ENCODE data around the gene DUSP8. TPM values are rescaled to one million over a fixed set of nuclear protein-coding genes. Genes with fewer than 3 reads are reported as not detected.
"Not testable (repeated sequence)": the region's sequence is repeated elsewhere in the genome, so short reads cannot be mapped to it uniquely, and the experiment has no call there.

Gene DUSP8
- total and polyA plus RNA-seq, 2 of the 8 experiments (the other 6 are each of a cell fraction or from before 2014, with no cell fraction given): 2.8 to 3.6 TPM

GRCh38 chr11:1512531-1513258 lies 59.4 kb downstream of the DUSP8 start:
- DNase-seq (ENCODE audit: low read depth in 1 of 2, low spot score in 2 of 2): peak in 1 of 2 experiments; percentile 29
- CTCF ChIA-PET (ENCODE audit: partially characterized antibody): interaction anchor here (1.6 to 3.8 kb wide), 3 partner anchors 30 to 59 kb away, joined by 3 to 17 read pairs (median 12); no protein-coding TSS in a partner anchor

More at GRCh38 chr11:1512531-1513258, 59.4 kb downstream of the DUSP8 start:
- H3K79me1 ChIP-seq (ENCODE audit: low read depth, low read length): peaks cover 12% of the 10 kb centered on the region; the same call in 1 of the 2 replicates
- H3K27me3 ChIP-seq (replicated peaks in 1 of 4; ENCODE audit: control insufficient read depth in 3 of 4, extremely low read depth in 1 of 4, insufficient read depth in 3 of 4, low read length in 3 of 4); H2BK15ac ChIP-seq (ENCODE audit: low read length); H4K91ac ChIP-seq (replicated peaks; ENCODE audit: insufficient read length, low read length); H2BK120ac ChIP-seq (replicated peaks; ENCODE audit: low read depth, low read length); H2AFZ ChIP-seq (ENCODE audit: low read length); H3K18ac ChIP-seq (ENCODE audit: extremely low read depth, low read length); H3K56ac ChIP-seq (replicated peaks; ENCODE audit: insufficient read length, low read depth, low read length); H2BK5ac ChIP-seq (ENCODE audit: low read depth, low read length); POLR2A ChIA-PET (ENCODE audit: partially characterized antibody); H3K14ac ChIP-seq (ENCODE audit: insufficient read length); H2BK20ac ChIP-seq (ENCODE audit: low read length); H2BK12ac ChIP-seq (ENCODE audit: low read depth, low read length); H2AK5ac ChIP-seq (ENCODE audit: low read depth, low read length); H3K4me3 ChIP-seq (ENCODE audit: extremely low read depth in 1 of 4, insufficient read depth in 2 of 4, low read depth in 3 of 4, low read length in 4 of 4); H3K9ac ChIP-seq (replicated peaks in 1 of 4; ENCODE audit: extremely low read depth in 1 of 4, low read depth in 3 of 4, low read length in 3 of 4); H4K5ac ChIP-seq (ENCODE audit: insufficient read length, low read depth, low read length); H3K23me2 ChIP-seq (ENCODE audit: low read depth, low read length); H4K8ac ChIP-seq (ENCODE audit: extremely low read depth, insufficient read depth, low read length); H3K23ac ChIP-seq (ENCODE audit: insufficient read length); H3K9me3 ChIP-seq (ENCODE audit: insufficient read depth in 2 of 2, low read depth in 1 of 2, low read length in 1 of 2); H3K4me2 ChIP-seq (ENCODE audit: insufficient read depth in 1 of 2, low read depth in 2 of 2, low read length in 2 of 2); H3K4ac ChIP-seq (replicated peaks; ENCODE audit: insufficient read length, low read depth, low read length); H3K36me3 ChIP-seq (ENCODE audit: control insufficient read depth in 2 of 4, insufficient read depth in 4 of 4, low read length in 3 of 4): not testable (repeated sequence)
- peaks cover 0 to 10% of the 10 kb centered on the region in 2 experiments; a peak in 1 of 4 replicates for H3K79me2 ChIP-seq (ENCODE audit: control insufficient read depth in 1 of 2, insufficient read depth in 2 of 2, low read length in 2 of 2)
- TF ChIP-seq YY1 (IDR thresholded peaks at IDR 0.05; ENCODE audit: low read depth, low read length) (peak; percentile 84), CTCF (IDR thresholded peaks at IDR 0.05; ENCODE audit: control extremely low read depth in 1 of 3, insufficient read depth in 1 of 3, low read depth in 1 of 3, low read length in 3 of 3) (peak in 1 of 3 experiments; percentile 17; a peak in 1 of 4 replicates)
- peak; percentile 48 for FAIRE-seq
- peaks cover 0 to 13% (median 11%) of the 10 kb centered on the region in 4 experiments; a peak in 6 of 7 replicates for H3K4me1 ChIP-seq (replicated peaks in 1 of 4; ENCODE audit: control insufficient read depth in 3 of 4, insufficient read depth in 4 of 4, low read length in 3 of 4)
- H3K27ac ChIP-seq (ENCODE audit: low read depth, low read length): peak overlapping the region; percentile 13; the same call in 1 of the 2 replicates
- WGBS, 2 experiments (ENCODE audit: extremely low coverage in 1 of 2, insufficient coverage in 1 of 2, insufficient read length in 1 of 2, insufficient replicate concordance in 2 of 2, low coverage in 1 of 2, low lambda C conversion rate in 2 of 2, missing lambda C conversion rate in 1 of 2): 68% methylated on average over 5 of the region's 9 CpGs; no CpG with 5 or more reads in 1 of the 2 experiments
- H4K20me1 ChIP-seq (replicated peaks in 1 of 2; ENCODE audit: control insufficient read depth in 1 of 2, insufficient read depth in 2 of 2, low read length in 2 of 2): peaks cover 8 to 18% of the 10 kb centered on the region in 2 experiments
